AG08395 (cell line): Measurements from ENCODE around the gene HS3ST3A1.

Experiments
- DNase-seq: peaks from one replicate; pipeline ENCODE4 v3.0.0; 2012; ENCODE audit warnings: mixed read lengths, low spot score

The HS3ST3A1 gene

GRCh38 chr17:13598353-13599167 is 3.2 kb downstream of the HS3ST3A1 start:
- no peak for DNase-seq

DNA sequence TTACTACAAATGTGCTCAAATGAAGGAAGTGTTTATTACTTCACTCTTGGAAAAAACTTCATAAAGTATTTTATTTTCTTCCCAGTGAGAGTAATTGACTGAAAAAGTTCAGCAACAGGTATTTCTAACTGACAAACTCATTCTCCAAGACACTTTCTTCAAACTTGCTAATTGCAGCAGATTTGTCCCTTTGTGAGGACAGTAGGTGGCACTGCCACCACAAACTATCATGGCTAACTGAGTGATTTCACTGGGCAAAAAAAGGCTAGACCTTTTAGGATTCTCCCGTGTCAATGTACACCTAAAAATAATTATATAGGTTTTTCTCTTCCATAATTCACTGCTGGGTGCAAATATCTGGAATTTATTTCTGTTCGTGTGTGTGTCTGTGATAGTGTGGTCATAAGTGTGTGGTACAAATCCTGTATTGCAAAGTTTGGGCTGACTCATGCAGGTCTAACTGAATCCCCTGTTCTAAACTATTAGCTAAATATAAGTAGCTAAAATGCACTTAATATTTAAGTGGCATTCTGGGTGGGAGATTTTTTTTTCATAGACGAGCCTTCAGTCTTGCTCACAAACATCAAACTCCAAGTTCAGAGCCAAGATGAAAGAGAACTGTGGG is 3.9 kb downstream of the HS3ST3A1 start:
- DNase-seq = peak; percentile 41

- DNase-seq = no peak
Observed at GRCh38 chr17:13596241-13596923, 5.3 kb downstream of the HS3ST3A1 start.

DNA sequence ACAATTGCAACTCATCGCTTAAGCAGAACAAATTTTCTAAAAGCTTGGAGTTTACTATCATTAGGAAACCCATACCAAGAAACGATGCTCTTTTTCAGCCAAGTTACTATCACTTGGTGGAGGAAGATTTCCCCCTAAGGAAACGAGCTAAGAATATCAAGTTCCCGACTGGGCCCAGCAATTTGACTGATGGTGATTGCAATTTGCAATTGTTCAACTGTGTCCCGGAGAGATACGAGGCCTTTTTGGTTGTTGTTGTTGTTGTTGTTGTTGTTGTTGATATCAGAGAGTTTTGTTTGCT is 6.2 kb downstream of the HS3ST3A1 start:
- no peak for DNase-seq

DNA sequence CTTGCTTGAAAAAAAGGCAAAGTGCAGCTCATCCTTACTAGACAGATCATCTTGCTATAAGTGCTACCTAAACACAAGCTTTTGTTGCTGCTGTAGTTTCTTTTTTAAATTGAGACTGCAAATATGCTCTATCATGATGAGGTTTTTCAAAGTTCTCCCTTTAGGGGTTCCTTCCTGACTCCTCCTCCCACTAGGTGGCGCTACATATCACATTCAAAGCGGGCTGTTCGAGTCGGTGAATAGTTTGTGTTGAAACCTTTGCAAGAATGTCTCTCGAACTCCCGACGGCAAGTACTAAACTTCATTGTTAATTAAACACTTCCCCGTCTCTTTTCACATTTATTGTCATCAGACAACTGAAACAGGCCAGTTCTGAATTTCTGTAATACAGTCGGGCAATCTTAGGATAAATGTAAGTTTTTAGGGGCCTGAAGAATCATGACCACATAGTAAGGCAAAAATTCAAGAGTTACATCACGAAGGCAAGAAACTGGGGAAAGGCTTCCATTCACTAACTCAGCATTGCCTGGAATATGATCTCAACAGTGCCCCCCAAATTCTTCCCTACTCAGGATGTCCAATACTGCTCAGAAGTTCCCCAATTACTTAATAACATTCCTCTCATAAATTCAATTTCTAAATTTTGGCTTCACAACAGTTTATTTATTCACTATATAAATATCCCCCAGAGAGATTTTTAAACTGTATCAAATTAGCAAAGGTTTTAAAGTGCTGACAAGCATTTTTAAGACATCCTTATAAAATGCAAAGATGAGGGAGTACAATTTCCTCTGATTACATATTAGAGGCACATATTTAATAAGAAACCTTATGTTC is 6.7 kb downstream of the HS3ST3A1 start:
- peak; percentile 69 for DNase-seq

GRCh38 chr17:13594310-13594709 is 7.4 kb downstream of the HS3ST3A1 start:
- DNase-seq = peak; percentile 37

GRCh38 chr17:13593757-13594156 is 8.0 kb downstream of the HS3ST3A1 start:
- peak; percentile 58 for DNase-seq

GRCh38 chr17:13593021-13593751 is 8.5 kb downstream of the HS3ST3A1 start:
- DNase-seq = no peak

GRCh38 chr17:13592427-13592826 is 9.3 kb downstream of the HS3ST3A1 start:
- DNase-seq = no peak

- no peak for DNase-seq
Observed at GRCh38 chr17:13590441-13590840, 11.3 kb downstream of the HS3ST3A1 start.

GRCh38 chr17:13589658-13590057 is 12.1 kb downstream of the HS3ST3A1 start:
- DNase-seq = no peak

DNA sequence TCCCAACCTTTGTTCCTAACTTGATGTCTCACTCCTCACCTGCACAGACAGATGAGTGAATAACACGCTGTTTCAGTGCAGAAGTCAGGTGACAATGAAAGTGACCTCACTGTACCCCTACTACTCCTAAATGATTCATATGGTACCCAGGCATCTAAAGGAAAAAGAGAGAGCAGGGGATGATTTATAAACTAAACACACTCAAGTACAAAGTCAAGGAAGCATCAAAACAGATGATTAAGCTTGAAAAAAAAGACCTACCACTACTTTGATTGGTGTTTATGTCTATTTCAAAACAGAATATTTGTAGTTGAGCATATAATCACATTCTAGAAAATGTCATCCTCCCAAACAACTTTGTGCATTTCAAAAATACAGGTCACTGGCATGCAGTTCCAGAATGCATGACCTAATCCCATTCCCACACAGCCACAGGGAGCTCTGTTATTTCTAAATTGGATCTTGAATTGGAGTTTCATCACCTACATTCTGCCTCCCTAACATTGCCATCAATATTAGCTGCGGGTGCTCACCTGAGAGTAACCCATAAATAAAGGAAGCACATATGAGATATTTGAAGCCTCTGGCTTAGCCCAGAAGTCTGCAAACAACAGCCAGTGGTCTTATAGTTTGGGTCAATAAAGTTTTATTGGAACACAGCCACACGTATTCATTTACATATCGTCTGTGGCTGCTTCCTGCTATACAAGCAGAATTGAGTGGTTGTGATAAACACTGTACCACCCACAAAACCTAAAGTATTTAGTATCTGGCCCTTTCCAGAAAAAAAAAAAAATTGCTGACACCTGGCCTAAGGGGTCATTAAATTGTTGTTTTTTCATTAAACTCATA is 14.0 kb downstream of the HS3ST3A1 start:
- peak; percentile 56 for DNase-seq

DNA sequence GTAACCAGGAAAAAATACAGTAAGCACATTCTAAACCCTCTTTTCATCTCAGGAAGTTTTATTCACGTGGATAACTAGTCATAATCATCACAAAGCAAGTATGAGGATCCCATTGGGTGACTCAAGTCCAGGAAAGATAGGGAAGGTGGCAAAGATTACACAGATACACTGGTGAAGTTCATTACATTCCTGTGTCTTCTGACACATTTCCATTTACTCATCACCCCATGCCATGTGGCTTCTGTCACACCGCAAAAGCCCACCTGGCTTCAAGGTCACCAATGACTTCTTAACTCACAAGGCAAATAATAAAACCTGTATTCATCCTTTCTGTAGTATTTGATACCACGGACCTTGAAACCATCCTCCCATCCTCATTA is 17.0 kb downstream of the HS3ST3A1 start:
- DNase-seq = no peak

DNA sequence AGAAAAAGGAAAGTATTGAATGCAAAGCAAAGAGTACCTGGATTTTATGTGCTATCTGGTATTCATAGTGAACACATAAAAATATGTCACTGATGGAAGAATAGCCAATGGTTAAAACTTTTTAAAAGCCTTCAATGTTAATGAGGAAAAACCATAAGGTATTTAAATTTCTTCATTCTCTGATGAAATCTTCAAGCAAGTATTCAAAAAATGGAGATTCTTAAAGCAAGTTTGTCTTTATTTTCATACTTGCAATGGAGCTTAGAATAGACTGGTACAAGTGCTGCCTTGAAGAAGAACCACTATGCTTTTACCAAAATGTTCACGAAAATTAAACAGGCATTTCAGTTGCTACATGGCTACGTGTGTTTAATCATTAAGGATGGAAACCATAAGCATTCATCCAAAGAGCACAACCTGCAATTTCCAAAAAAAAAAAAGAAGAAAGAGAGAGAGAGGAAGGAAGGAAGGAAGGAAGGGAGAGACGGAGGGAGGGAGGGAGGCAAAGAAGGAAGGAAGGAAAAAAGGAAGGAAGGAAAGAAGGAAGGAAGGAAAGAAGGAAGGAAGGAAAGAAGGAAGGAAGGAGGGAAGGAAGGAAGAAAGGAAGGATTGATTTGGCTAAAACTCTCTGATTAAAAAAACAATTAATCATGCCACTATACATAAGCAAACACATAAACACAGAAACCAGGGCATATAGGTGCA is 17.6 kb downstream of the HS3ST3A1 start:
- DNase-seq = no peak

DNA sequence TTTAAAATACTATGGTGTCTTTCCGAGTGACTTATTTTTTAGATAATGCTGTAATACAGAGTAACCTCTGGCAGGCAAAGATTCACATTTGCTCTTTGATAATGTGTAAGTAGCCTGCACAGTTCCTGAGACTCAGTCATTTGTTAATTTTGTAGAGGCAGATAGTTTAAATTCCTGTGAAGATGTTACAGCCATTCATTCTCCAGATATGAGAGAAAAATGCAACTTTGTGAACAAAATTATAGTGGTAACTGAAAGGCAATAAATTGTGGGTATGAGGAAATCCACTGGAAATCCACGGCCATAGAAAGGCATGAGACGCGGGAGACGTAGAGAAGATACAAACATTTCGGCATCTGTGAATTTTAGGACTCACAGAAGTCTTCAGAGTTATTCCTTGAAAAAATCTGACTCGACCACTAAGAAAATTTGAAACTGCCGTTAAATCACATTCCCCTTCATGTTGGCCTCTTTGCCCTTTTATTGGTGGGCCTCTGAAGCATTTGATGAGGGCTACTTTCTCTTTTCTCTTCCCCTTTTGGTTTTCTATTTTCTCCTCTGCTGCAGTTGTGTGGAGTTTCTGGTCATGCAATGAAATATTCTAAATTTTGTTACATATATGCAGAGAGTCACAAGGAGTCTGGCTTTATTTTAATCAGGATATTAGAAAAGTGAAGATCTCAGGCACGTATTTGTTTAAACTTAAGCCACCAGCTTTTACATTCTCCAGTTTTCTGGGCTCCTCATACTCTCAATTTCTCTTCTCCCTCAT is 18.8 kb downstream of the HS3ST3A1 start:
- DNase-seq = peak; percentile 41

DNA sequence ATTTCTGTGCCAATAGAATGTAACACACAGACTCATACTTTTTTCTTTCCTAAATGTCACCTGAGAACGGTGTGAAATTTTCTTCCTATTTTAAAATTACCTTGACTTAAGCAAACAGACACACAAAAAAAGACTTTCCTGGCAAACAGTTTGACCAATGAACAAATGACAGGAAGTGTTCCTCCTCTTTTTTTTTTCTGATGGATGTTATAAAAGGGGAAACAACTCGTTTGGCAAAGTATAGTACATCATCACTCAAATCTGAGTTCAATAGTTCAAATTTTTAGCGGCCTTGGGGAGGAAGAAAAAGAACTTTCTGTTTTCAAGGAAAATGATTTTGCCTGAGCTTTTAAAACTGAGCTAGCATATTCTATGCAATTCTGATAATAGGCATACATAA is 19.8 kb downstream of the HS3ST3A1 start:
- DNase-seq = no peak

DNA sequence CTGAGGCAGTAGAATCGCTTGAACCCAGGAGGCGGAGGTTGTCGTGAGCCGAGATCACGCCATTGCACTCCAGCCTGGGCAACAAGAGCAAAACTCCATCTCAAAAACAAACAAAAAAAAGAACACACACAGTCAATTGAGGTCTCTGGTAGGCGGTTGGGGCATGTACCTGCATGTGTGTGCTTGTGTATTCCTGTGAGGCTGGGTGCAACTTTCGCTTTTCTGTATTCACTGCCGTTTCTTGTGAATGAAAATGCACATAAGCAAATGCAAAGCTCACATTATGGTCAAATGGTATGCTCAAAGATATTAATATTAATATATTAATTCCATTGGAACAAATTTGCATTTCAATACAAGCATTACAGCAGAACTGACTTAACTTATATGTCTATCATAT is 20.9 kb downstream of the HS3ST3A1 start:
- DNase-seq = no peak

- no peak for DNase-seq
Observed at GRCh38 chr17:13576661-13577526, 24.8 kb downstream of the HS3ST3A1 start.
